ENCODE results near the gene SELENON. TPM values are rescaled to one million over a fixed set of nuclear protein-coding genes. Genes with fewer than 3 reads are reported as not detected.

SELENON gene
- total RNA-seq, 1 donor from 2014 or later = 10.2 TPM

DNA sequence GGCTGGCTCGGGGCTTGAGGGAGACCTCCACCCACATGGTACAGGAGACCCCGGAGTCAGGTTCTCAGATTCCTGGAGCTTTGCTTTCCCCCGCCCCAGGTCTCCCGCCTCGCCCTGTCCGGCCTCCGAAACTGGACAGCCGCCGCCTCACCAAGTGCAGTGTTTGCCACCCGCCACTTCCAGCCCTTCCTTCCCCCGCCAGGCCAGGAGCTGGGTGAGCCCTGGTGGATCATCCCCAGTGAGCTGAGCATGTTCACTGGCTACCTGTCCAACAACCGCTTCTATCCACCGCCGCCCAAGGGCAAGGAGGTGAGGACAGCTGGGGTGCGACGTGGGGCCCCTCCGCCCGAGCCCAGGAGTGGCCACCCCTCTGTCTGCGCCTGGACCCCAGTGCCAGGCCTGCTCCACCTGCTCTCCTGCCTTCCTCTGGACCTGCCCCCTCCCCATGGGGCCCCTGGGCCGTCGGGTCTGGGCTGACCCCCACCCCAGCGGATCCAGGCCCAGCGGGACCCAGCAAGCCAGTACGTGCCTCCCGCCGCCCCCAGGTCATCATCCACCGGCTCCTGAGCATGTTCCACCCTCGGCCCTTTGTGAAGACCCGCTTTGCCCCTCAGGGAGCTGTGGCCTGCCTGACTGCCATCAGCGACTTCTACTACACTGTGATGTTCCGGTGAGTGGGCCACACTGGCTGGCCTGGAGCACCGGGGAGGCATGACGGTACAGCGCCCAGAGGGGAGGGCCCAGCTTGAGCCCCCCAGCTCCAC lies 8.7 kb downstream of the SELENON start:
- intact Hi-C loops (cut with micrococcal nuclease) = no loop called here

DNA sequence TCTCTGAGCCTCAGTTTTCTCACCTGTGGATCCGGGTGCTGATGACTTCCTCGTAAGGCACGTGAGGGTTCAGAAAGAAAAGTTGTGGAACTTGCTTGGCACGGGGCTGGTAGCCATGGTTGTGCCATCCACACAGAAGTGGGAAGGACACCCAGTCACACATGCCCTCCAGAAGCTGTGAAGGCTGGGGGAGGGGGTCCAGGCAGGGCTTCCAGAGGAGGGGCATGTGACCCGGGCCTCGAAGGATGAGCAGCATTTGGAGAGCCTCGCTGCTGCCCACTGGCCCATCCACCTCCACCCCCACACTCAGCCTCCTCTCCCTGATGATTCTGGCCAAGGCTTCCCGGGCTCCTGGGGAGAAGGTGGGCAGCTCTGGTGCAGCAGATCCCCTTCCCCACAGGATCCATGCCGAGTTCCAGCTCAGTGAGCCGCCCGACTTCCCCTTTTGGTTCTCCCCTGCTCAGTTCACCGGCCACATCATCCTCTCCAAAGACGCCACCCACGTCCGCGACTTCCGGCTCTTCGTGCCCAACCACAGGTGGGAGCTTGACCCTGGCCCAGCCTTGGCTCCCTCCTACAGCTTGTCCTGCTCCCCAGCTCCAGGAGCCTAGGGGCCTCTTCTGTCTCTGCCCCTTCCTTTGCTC lies 9.4 kb downstream of the SELENON start:
- intact Hi-C loops (cut with micrococcal nuclease) = no loop called here

DNA sequence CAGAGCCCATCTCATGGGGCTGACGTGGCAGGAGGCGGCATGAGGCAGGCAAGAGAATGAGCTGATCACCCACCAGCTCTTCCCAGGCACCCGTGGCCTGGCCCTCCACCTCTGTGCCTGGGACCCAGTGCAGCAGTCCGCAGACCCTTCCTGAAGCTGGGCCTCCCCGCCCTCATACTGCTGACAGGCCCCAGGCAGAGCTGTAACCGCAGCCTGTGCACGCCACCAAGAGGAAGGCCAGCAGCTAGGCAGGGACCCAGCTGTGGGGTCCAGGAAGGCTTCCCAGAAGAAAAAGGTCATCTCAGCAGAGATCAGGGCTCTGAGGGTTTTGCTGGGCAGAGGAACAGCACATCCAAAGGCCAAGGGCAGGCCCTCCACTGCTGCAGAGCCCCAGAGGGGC lies 9.9 kb downstream of the SELENON start:
- intact Hi-C loops (cut with micrococcal nuclease) = loop anchor here (1.0 to 2.0 kb wide), 3 partner anchors 202 to 379 kb away; partner anchors contain the start of gene MACO1

DNA sequence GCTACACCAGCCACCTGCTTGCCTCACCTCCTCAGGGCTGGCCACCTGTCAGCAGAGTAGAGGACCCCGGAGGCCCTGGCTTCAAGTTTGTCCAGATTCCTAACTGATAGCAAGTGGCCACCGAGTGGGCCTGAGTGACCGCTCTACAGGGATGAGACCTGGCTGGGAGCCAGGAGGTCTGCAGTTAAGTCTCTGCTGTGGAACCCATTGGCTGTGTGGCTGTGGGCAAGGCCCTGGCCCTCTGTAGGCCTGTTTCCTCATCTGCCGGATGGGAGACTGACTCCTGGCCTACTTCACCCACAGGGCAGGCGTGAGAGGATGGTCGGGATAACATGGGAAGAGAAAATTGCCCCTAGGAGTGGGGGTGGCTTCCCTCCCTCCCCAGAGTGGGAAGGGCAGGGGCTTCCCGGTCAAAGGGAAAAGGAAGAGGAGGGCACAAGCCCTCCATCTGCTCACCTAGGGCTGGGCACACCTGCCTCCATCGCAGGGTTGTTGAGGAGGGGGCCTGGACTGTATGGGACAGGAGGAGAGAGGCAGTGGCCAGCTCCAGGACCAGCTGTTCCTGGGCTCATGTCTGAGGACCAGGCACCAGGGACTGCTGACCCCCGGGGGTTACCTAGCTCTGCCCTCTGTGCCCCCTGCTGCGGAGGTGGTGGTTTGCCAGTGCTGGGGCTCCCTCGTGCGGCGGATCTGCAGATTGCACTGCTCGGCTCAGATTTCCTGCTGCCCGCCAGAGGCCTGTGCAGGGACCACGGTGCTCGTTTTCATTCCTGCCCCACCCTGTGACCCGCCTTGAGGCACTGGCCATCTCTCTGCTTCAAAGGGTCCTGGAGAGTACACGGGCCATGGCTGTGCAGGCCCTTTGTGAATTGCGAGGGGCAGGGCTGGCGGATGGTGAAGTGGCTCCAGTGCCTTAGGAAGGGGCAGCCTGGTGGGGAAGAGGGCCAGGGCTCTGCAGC lies 10.6 kb downstream of the SELENON start:
- intact Hi-C loops (cut with micrococcal nuclease) = loop anchor here (1.0 to 2.0 kb wide), 4 partner anchors 202 to 380 kb away; partner anchors contain the start of gene MACO1

DNA sequence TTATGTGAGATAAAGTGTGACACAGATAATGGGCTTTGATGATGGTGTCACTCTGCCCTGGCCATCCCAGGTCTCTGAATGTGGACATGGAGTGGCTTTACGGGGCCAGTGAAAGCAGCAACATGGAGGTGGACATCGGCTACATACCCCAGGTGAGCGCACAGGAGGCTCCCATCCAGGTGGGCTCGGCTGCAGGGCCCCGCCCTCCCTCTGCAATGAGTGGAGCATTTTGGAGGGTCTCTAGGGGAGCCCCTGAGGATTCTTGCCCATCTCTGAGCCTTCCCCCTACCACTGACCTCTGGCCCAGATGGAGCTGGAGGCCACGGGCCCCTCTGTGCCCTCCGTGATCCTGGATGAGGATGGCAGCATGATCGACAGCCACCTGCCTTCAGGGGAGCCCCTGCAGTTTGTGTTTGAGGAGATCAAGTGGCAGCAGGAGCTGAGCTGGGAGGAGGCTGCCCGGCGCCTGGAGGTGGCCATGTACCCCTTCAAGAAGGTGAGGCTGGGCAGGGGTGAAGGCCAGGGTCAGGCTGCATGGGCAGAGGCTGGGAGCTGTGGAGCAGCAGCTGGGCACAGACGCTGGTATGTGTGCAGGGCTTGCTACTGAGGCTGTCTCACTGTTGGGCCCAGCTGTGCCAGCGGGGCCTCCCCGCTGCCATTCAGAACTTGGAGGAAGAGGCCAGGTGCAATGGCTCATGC lies 11.5 kb downstream of the SELENON start:
- intact Hi-C loops (cut with micrococcal nuclease) = loop anchor here (1.0 to 2.0 kb wide), 2 partner anchors 291 to 381 kb away; partner anchors contain the start of gene MACO1

DNA sequence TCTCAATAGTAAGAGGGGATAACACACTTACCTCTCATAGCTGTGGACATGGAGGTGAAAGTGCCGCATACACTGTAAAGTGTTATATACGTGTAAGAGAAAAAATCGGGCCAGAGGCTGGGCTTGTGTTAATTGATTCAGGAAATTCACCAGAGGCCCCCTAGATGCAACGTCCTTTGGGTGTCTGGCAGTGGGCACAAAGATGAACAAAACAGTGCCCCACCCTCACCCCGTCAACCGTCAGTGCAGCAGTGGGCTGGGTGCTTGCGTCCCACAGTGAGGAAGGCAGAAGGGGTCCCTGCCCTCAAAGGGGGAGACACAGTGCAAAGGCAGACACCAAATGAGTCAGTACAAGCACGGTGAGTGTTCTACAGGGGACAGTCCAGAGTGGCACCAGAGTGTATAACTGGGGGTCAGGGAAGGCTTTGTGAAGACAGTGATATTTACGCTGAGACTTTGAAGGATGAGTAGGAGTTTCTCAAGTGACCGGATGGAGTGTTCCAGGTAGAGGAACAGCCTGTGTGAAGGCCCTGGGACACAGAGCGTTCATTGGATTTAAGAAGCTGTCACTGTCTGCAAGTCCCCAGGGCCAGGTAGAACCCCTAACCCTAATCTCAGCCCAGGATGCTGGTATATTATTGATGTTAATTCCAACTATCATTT lies 13.2 kb downstream of the SELENON start:
- intact Hi-C loops (cut with micrococcal nuclease) = no loop called here

DNA sequence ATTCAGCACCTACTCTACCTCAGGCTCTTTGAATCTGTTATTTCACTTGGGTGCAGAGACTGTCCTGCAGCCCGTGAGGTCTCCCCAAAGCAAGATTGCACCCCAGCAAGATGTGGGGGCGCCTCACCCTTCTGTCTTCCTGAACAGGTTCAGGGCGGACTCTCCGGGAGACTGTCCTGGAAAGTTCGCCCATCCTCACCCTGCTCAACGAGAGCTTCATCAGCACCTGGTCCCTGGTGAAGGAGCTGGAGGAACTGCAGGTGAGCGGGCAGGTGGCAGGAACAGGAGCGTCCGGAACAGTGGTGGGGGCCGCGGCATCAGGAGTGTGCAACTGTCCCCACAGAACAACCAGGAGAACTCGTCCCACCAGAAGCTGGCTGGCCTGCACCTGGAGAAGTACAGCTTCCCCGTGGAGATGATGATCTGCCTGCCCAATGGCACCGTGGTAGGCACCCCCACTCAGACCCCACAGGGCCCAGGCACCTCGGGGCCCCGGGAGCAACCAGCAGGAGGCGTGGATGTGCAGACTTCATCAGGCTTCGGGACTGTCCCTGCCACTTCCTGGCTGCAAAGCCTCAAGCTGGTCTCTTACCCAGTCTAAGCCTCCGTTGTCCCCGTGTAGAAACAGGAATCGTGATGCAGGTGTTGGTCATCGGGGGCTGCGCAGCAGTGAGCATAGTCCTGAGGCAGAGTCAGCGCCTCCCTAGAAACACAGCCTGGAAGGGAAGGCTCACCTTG lies 13.9 kb downstream of the SELENON start:
- intact Hi-C loops (cut with micrococcal nuclease) = no loop called here

DNA sequence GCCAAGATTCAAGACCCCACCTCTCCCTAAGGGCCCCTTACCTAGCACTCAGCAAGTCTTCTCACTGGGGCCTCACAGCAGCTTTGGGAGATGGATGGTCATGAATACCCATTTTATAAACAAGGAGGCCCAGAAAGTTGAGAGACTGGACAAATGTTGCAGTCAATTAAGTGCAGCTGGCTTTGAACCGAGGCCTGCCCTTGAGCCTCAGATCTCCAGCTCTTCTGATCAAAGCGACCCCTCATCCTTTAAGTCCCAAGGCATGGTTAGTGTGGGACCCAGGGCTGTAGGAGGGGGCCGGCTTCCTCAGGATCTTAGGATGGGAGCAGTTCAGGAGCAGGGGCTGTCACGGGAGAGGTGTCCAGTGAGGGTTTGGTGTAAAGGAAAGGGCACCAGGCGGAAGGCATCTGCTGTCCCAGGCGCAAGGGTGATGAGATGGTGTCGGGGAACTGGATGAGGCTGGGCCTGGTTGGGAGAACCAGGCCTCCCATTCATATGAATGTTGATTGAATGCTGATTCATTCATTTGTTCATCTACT lies 14.6 kb downstream of the SELENON start:
- intact Hi-C loops (cut with micrococcal nuclease) = no loop called here

DNA sequence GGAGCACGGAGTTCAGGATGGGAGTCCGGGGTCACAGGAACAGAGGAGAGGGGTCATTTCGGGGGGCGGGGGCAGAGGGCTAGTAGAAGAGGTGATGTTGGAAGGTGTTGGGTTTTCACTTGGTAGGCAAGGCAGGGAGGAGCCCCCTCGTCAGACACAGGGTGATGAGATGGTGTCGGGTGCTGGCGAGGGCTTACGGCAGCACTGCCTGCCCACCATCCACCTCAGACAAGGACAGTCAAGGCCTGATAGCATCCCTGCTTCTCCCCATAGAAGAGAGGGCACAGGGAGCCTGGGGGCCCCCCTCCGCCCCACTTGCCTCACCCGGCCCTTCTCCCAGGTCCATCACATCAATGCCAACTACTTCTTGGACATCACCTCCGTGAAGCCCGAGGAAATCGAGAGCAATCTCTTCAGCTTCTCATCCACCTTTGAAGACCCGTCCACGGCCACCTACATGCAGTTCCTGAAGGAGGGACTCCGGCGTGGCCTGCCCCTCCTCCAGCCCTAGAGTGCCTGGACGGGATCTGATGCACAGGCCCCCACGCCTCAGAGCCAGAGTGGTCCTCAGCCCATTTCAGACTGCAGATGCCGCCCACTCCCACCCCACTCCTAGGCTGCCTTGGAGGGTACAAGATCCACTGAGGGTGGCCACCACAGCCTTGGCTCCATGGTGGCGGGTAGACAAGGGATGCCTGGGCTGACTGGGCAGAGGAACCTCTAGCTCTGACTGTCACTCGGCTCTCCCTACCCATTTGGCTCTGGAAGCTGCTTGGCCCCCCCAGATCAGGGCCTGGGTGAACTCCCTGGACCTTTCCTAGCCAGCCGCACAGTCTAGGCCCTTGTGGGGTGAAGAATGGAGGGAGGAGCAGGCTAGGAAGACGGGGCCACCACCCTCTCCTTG lies 15.5 kb downstream of the SELENON start:
- intact Hi-C loops (cut with micrococcal nuclease) = no loop called here

DNA sequence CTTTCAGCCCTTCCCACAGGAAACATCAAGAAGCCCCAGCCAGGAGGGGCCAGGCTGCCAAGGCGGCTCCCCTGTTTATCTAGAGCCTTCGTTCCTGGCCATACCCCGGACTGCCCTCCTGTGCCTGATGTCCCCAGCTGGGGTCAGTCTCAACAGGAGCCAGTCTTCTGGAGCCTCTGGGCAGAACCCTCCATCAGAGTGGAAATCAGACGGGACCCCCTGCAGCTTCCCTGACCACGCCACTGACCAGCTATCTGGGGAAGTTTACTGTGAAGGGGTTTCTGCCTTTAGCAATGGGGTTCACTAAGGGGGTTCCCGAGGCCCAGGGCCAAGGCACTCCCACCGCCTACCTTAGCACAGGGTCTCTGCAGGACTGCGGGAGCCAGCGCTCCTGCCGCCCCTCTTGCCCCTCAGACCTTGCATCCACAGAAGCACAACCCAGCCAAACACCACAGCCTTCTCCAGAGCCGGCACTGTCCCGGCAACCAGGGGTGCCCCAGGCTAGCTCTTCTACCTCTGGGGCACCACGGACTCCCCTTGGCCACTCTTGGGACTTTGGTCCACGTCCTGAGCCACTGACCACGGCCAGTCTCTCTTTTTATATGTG lies 16.2 kb downstream of the SELENON start:
- intact Hi-C loops (cut with micrococcal nuclease) = no loop called here

DNA sequence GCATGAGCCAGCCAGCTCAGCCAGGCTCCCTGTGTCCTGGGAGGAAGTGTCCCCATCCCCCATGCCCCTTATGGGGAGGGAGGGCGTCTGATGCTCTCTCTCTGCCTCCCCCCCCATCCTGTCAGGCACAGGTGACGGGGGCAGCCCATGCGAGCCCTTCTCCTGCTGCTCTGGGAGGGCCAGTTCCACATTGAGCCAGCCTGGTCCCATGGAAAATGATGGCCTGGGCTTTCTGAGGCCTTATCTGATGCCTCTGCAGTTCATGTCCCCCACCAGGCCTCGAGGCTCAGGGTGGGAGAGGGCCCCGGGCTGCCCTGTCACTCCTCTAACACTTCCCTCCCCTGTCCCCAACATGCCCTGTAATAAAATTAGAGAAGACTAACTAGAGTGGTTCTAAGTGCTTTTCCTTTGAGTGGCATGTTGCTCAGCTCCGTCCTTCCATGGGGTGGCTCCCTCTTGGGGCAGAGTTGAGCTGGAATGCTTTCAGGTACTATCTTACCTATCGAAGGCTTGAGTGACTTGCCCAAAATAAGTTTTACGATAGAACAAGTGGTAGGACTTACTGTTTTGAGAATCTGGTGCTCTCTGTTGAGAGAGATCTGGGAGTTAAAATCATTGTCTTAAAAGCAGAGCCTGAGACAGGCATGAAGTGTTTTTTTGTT lies 18.0 kb downstream of the SELENON start:
- intact Hi-C loops (cut with micrococcal nuclease) = no loop called here

DNA sequence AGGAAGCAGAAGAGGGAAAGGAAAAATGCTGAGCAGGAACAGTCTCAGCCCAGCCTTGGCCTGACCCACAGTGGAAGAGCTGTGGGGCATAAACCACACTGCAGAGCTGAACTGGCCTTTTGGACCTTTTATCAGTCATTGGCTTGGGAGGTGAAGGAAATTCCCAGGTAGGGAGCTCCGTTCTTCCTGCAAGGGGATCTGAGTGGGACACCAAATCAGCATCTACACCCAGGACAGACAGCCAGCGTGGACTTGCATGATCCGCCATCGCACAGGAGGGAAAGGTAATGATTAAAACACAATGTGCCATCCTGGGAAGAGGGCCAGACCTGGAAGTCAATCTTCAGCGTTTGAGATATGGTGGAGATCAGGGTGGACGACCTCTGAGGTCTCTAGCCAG lies 18.6 kb downstream of the SELENON start:
- intact Hi-C loops (cut with micrococcal nuclease) = no loop called here

DNA sequence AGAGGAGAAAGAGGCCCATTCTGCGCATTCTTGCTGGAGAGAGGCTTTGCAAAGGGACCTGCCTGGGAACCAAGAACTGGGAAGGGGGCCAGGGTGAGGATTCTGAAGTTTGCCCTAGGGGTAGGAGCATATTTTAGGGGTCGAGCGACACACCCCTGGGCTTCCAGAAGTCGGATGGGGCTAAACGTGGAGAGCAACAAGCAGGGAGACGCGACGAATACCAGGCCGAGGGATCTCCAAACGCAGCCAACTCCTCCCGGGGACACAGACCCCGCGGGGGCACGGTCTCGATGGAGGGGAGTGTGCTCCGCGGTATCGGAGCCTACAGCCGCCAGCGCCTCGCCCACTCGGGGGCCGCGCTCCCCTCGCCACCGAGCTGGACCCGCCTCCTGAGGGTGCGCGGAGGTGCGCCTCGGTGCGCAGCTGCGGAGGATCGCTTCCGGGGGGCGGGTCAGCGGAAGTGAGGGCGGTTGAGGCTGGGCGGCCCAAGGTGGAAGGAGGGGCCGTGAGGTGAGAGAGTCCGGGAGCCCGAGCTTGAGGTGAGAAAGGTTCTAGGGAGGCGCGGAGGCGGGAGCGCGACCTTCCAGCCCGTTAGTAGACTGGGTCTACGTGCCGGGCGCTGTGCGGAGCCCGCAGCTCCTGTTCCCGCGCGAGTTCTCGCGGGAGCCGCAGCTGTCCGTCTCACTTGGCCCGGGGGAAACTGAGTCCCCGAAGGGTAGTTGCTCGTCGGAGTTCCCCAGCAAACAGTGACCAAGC lies 19.7 kb downstream of the SELENON start, which contains the start of gene MTFR1L:
Gene MTFR1L (plus strand): TSS at position 464 of the 756 bp plus-strand sequence. CDS start 3,151 bp downstream, outside the sequence.
- intact Hi-C loops (cut with micrococcal nuclease) = loop anchor here (1.0 to 5.0 kb wide), 12 partner anchors 40 to 1072 kb away; partner anchors contain the start of genes AUNIP, CLIC4, DHDDS and MACO1

DNA sequence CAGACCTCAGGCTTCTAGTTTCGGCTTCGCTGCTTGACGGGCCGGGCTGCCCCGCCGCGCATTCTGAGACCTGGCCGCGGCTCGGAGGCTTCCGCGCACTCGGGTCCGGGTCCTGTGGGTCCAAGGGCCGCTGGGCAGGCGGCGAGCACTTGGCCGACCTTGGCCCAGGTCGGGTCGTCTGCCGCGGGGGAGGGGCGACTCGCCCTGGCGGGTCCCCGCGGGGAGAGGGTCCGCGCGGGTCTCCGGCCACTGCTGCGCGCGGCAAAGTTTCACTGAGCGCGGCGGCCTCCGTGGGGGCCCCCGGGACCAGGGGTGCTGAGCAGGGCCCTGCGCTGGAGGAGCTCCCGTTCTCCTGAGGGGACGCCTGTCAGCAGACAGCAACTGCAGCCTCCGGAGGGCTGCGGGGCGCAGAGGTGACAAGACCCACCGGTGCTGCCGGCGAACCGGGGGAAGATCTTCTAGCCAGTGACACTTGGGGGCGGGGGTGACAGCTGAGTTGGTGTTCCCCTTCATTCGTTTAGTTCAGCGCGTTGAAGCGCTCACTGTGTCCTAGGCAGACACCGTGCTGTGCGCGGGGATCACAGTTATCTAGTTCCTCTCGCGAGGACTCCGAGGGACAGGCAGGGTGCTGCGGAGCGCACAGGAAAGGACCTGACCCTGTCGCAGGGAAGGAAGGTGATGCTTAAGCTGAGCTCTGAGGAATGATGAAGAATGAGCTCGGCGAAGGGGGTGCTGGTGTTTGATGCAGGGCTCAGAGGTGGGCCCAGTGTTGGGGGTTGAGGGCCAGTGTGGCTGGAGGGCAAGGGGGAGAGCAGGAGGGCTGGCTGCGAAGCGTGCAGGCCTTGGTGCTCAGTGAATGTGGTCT lies 20.5 kb downstream of the SELENON start:
- intact Hi-C loops (cut with micrococcal nuclease) = loop anchor here (1.0 to 5.0 kb wide), 11 partner anchors 39 to 1073 kb away; partner anchors contain the start of genes AUNIP, CLIC4, DHDDS and MACO1

DNA sequence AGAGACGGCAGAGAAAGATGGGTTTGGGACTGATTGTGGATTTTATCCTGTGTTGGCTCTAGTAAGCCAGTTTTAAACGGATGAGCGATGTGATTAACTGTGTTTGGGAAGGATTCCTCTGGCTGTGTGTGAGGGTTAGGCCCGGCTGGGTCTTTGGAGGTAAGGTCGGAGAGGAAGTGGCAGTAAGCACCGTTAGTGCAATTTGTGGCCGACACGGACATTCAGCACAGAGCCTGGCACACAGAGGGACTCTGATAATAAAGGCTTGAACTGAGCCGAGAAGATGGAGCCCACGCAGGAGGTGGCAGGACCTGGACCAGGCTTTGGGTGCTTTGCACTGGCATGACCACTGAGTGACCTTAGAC lies 21.1 kb downstream of the SELENON start:
- intact Hi-C loops (cut with micrococcal nuclease) = loop anchor here (2.0 to 5.0 kb wide), 5 partner anchors 74 to 1074 kb away; partner anchors contain the start of genes CLIC4, RSRP1 and TMEM50A

Data from T-helper 1 cell treated with Interleukin-12 subunit alpha and Interleukin-12 subunit beta and Interleukin-4 antibody, amounts not matched to agents 30 ng/mL and 1 ng/mL, for 36 hours (primary cell).